HCT116 (cell line): ENCODE data around the gene UBE2O.

Source experiments
- CEBPB ChIP-seq: IDR thresholded peaks from 2 replicates; pipeline ENCODE4 v1.6.1; 2012; ENCODE audit warnings: low read depth
- EZH2 ChIP-seq: fragments of 200-600 bp; sonication (generic); IDR thresholded peaks from 2 replicates; pipeline ENCODE4 v1.6.1; 2017; ENCODE audit warnings: antibody characterized with exemption, mixed run types
- EZH2phosphoT487 ChIP-seq: fragments of 200-600 bp; IDR thresholded peaks from 2 replicates; pipeline ENCODE4 v1.6.1; 2018; ENCODE audit warnings: antibody characterized with exemption, borderline replicate concordance
- JUND ChIP-seq: IDR thresholded peaks from 2 replicates; pipeline ENCODE4 v1.6.1; 2012
- RAD21 ChIP-seq: IDR thresholded peaks from 2 replicates; pipeline ENCODE4 v1.6.1; 2012; ENCODE audit warnings: low read depth, mild to moderate bottlenecking
- YY1 ChIP-seq: IDR thresholded peaks from 2 replicates; pipeline ENCODE4 v1.6.1; 2011; ENCODE audit warnings: low read length, low read depth, moderate library complexity, mild to moderate bottlenecking; ENCODE audit not compliant: insufficient replicate concordance; ENCODE audit errors: extremely low read depth
- ZNF274 ChIP-seq: fragments of 200-500 bp; sonication (Bioruptor generic); IDR thresholded peaks from 2 replicates; pipeline ENCODE4 v1.6.1; 2014; ENCODE audit warnings: mild to moderate bottlenecking, low read depth, low read length, inconsistent platforms
- TF ChIP-seq, protein P1 (sequence below), 3 experiments: fragments of 200-600 bp in 1 of 3; sonication (generic) in 1 of 3; IDR thresholded peaks in 2 of 3; conservative IDR thresholded peaks in 1 of 3; 2 replicates each; pipeline ENCODE4 v1.5.1; 2012 to 2017; ENCODE audit warnings: low read depth in 2 of 3, low read length in 2 of 3, antibody characterized with exemption in 1 of 3, borderline replicate concordance in 1 of 3, control low read depth in 1 of 3, mild to moderate bottlenecking in 1 of 3, mixed read lengths in 1 of 3, mixed run types in 1 of 3, moderate library complexity in 1 of 3; ENCODE audit not compliant: insufficient read depth in 1 of 3
- TF ChIP-seq, protein P2 (sequence below): IDR thresholded peaks from 2 replicates; pipeline ENCODE4 v1.6.1; 2012; ENCODE audit warnings: low read depth

DNA sequence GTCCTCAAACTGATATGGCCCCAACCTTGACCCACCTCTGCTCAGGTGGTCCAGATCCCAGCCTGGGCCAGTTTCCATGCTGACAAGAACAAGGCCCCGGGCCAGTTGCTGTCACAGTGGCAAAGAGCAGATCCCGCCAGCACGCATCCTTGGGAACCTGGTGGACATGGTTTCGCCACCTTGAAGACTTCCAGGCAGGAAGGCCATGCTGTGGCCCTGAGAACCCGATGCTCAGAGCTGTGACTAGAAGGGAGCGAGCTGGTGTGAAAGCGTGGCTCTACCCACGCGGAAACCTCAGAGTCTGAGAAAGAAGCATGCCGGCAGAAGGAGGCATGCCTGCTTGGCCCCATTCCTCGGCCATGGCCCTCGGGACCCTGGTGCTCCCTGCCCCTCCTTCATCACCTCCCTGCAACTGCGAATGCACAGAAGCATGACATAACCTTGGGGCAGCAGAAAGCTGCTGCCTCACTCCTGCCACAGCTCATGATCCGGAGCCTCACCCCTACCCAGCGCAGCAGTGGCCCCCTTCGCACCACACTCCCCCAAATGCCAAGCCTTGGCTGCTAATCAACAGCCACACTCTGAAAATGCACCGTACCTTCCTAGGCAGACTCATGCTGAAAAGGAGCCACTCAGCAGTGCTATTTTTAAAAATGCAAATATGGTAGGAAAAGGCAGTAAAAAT, 33.2 kb downstream of the UBE2O start:
- TF ChIP-seq, protein P1, sequence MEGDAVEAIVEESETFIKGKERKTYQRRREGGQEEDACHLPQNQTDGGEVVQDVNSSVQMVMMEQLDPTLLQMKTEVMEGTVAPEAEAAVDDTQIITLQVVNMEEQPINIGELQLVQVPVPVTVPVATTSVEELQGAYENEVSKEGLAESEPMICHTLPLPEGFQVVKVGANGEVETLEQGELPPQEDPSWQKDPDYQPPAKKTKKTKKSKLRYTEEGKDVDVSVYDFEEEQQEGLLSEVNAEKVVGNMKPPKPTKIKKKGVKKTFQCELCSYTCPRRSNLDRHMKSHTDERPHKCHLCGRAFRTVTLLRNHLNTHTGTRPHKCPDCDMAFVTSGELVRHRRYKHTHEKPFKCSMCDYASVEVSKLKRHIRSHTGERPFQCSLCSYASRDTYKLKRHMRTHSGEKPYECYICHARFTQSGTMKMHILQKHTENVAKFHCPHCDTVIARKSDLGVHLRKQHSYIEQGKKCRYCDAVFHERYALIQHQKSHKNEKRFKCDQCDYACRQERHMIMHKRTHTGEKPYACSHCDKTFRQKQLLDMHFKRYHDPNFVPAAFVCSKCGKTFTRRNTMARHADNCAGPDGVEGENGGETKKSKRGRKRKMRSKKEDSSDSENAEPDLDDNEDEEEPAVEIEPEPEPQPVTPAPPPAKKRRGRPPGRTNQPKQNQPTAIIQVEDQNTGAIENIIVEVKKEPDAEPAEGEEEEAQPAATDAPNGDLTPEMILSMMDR (IDR thresholded peaks at IDR 0.05 in 2 of 3, conservative IDR thresholded peaks at IDR 0.05 in 1 of 3; ENCODE audit: borderline replicate concordance in 1 of 3, insufficient read depth in 1 of 3, low read depth in 2 of 3, low read length in 2 of 3), result no peak
- TF ChIP-seq, protein P2, sequence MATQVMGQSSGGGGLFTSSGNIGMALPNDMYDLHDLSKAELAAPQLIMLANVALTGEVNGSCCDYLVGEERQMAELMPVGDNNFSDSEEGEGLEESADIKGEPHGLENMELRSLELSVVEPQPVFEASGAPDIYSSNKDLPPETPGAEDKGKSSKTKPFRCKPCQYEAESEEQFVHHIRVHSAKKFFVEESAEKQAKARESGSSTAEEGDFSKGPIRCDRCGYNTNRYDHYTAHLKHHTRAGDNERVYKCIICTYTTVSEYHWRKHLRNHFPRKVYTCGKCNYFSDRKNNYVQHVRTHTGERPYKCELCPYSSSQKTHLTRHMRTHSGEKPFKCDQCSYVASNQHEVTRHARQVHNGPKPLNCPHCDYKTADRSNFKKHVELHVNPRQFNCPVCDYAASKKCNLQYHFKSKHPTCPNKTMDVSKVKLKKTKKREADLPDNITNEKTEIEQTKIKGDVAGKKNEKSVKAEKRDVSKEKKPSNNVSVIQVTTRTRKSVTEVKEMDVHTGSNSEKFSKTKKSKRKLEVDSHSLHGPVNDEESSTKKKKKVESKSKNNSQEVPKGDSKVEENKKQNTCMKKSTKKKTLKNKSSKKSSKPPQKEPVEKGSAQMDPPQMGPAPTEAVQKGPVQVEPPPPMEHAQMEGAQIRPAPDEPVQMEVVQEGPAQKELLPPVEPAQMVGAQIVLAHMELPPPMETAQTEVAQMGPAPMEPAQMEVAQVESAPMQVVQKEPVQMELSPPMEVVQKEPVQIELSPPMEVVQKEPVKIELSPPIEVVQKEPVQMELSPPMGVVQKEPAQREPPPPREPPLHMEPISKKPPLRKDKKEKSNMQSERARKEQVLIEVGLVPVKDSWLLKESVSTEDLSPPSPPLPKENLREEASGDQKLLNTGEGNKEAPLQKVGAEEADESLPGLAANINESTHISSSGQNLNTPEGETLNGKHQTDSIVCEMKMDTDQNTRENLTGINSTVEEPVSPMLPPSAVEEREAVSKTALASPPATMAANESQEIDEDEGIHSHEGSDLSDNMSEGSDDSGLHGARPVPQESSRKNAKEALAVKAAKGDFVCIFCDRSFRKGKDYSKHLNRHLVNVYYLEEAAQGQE, result no peak
- TF ChIP-seq YY1, result no peak
- no peak for TF ChIP-seq EZH2
- no peak for TF ChIP-seq JUND
- no peak for TF ChIP-seq CEBPB
- TF ChIP-seq RAD21, result no peak
- no peak for TF ChIP-seq ZNF274
- no peak for TF ChIP-seq EZH2phosphoT487
